ENCODE results near the gene MUSK.

GRCh38 chr9:110623462-110624025, 45.0 kb upstream of the MUSK start:
- TF ChIP-seq POLR2A (IDR thresholded peaks at IDR 0.05) (no peak), CTCF (IDR thresholded peaks at IDR 0.05) (peak; percentile 56 to 69 (median 61))

Data from testis (tissue), 2 donors.